GM21360 (cell line): ENCODE data around the gene SLC38A1.
A peak's percentile ranks its signal among the peaks of the same experiment; 100 is the strongest.
"Not testable (repeated sequence)": the region's sequence is repeated elsewhere in the genome, so short reads cannot be mapped to it uniquely, and the experiment has no call there.

ENCODE experiments used
- ATAC-seq: cut with Tn5 transposase; IDR thresholded peaks from one replicate; pipeline ENCODE4 v1.9.1; 2021; ENCODE audit warnings: mild to moderate bottlenecking, moderate library complexity; ENCODE audit not compliant: unreplicated experiment

The SLC38A1 gene

GRCh38 chr12:46268583-46269428, at the start of gene SLC38A1:
Gene SLC38A1 (minus strand): TSS chr12:46269043. CDS start chr12:46239800, 29,243 bp downstream.
- peak; percentile 65 for ATAC-seq

DNA sequence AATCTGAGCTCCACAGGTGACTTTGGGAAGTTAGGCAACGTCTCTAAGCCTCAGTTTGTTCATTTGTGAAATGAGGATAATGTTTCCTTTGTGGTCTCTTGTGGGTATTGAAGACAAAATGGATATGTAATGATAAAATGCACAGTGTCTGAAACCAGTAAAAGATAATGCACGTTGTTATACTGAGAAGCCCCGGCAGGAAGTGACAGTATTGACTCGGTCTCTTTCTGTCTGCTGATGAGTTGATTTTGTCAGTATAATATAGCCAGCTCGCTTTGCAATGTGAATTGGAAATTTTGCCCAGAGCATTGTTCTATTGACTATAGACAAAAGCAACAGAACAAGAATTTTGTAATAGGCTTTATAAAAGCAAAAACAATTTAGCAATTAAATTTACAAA, 49.2 kb upstream of the SLC38A1 start:
- ATAC-seq, result no peak

- no peak for ATAC-seq
These were observed 35.2 kb upstream of the SLC38A1 start for GRCh38 chr12:46304070-46304469.

DNA sequence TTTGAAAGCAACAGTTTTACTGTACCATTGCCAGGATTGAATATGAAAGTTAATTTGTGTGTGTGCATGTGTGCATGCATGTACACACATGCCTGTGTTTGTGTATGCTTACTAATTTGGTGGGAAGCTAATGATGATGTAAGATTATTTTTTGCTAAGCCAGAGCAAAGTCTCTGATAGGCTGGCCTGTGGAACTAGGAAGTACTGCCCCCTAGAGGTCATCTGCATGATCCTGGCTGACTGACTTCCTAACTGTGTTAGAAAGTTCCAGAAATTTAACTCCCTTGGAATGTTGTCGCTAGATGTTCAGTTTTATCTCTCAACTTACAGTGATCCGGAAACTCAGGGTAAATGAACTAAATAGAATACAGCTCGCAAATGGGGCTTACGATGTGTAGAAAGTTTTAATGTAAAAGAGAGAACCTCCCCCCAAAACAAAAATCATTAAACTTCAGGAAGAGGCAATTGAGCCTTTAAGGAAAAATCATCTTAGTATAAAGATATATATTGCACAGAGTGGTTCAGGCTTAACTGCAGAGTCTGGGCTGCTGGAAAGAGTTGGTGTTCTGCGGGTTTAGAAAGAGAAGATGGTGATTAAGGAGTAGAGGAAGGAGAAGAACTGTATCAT, 34.3 kb upstream of the SLC38A1 start:
- ATAC-seq, result no peak

DNA sequence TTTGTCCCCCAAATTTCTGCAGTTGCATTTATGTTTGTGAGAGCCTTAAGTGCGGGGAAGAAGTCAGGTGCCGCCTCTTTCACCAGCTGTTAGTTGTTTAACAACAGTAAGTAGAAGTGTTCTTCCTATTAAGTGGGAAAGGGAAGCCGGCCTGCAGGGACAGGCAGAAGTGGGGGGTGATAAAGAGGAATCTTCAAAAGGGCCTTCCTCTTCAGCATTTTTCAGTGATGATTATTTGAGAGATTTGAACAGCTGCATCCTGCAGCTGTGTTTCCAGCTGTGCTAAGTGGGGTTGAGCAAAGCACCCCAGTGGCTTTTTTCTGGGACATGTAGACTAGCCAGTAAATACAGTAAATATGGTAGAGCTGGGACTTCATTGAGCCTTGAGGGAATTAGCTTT, 32.1 kb upstream of the SLC38A1 start:
- no peak for ATAC-seq

DNA sequence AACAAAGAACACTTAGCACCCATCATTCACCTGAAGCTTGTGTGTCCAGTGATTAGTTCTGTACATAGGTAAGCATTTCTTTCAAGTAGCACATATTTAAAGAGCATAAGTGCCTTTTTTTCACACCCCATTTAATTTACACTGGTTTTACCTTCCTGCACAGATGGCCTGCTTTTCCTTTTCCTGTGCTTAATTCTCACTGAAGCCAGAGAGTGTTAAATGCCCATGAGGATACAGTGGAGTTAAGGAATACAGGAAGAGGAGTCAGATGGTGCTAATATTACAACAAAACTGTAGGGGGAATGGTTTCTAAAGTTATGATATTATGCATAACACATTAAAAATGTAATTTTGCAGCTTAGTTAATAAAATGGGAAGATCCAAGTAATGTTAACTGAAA, 31.0 kb upstream of the SLC38A1 start:
- no peak for ATAC-seq

DNA sequence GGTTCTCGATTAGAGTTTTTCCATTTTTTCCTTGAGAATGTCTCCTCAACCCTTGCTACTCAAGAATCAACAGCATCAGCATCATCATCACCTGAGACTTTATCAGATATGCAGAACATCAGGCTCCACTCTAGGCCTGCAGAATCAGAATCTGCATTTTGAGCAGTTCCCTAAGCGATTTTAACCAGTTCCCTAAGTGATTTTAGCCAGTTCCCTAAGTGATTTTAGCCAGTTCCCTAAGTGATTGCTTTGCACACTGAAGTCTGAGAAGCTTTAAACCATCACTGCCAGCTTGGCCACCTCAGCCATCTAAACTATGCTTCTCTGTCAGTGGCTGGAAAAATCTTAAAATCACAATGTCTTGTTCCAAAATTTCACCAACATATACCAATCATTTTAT, 29.4 kb upstream of the SLC38A1 start:
- ATAC-seq, result no peak

- ATAC-seq, result no peak
These were observed 28.0 kb upstream of the SLC38A1 start for GRCh38 chr12:46296822-46297221.

- ATAC-seq, result no peak
These were observed 24.0 kb upstream of the SLC38A1 start for GRCh38 chr12:46292754-46293402.

DNA sequence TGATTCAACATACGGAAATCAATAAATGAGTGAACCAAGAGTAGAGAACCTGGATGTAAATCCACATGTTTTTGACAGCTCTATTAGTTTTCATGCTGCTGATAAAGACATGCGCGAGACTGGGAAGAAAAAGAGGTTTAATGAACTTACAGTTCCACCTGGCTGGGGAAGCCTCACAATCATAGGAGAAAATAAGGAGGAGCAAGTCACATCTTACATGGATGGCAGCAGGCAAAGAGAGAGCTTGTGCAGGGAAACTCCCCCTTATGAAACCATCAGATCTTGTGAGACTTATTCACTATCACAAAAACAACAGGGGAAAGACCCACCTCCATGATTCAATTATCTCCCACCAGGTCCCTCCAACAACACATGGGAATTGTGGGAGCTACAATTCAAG, 23.1 kb upstream of the SLC38A1 start:
- not testable (repeated sequence) for ATAC-seq

DNA sequence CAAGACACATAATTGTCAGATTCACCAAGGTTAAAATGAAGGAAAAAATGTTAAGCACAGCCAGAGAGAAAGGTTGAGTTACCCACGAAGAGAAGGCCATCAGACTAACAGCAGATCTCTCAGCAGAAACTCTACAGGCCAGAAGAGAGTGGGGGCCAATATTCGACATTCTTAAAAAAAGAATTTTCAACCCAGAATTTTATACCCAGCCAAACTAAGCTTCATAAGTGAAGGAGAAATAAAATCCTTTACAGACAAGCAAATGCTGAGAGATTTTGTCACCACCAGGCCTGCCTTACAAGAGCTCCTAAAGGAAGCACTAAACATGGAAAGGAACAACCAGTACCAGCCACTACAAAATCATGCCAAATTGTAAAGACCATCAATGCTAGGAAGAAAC, 16.3 kb upstream of the SLC38A1 start:
- ATAC-seq, result not testable (repeated sequence)

DNA sequence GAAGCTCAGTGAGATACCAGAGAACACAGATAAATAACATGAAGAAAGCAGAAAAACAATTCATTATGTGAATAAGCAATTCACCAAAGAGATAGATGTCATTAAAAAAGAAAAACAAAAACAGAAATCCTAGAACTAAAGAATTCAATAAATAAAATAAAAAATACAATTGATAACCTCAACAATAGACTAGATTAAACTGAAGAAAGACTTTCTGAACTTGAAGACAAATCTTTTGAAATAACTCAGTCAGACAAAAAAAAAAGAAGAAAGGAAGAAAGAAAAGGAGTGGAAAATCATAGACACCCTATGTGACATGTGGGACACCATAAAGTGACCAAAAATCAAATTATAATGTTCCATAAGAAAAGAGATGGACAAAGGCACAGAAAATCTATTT, 14.0 kb upstream of the SLC38A1 start:
- no peak for ATAC-seq

GRCh38 chr12:46276756-46277155, 7.9 kb upstream of the SLC38A1 start:
- ATAC-seq, result no peak

DNA sequence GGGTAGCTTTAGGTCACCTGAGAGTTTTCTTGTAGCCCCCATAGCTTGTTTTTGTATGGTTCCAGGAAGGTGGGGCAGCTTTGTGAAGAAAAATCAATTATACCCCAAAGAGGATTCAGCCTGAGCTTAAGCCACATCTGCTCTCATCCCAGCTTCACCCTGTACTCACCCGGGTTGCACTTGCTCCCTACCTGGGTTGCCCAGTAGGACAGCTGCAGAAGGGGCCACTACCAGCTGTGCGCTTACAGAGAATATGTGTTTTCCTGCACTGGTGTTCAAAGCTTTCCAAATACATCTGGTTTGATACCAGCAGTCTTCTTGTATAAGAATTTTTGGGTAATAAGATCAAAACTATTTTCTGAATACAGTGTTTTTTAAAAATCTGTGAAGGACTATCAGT, 3.0 kb upstream of the SLC38A1 start:
- ATAC-seq, result no peak

DNA sequence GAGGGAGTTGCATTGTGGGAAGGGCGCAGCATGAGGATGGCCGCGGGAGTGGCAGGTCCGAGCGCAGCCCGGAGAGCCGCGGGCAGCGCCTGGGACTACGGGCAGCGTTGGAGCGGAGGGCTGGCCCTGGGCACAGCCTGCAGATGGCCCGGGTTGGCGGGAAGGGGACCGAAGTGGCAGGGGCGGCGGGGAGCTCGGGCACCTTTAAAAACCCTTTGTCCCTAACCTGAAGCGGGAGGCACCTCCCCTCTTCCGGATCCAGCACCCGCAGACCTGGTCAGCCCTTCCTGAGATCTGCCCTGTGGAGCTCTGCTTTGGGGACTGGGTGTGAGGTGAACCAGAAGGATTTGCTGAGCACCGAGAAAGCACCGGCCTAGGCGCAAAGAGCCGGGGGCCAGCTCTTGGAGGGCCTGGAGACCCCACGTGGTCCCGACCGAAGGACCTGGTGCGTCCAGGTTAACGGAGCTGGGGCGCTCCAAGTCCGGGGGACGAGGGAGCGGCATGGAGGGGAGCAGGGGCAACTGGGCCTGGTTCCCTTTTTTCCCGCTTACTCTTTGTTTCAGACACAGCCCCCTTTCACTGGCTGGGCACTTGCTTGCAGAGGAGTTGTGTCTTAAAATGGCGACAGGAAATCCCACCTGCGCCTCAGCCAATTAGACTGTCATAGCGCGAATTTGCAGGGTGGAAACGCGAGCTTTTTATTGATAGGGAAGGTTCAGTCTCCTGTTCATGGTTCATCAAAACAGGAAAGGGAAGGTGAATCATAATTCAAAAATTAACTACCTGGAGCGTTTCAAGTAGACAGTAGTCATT, 792 bp upstream of the SLC38A1 start:
- ATAC-seq, result peak; percentile 11

GRCh38 chr12:46267825-46268582, 839 bp downstream of the SLC38A1 start:
- no peak for ATAC-seq

DNA sequence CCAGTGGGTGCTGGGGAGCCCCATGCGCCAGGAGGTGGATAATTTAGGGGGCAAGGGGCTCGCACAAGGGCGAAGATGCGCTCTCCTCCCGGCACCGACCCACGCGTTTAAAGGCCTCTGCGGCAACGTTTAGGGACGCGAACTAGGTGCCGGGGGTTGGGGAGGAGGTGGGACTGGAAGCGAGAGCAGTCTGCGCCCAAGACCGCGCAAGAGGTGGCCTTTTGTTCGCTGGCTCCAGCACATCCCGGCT, 1.3 kb downstream of the SLC38A1 start:
- no peak for ATAC-seq

- no peak for ATAC-seq
These were observed 1.8 kb downstream of the SLC38A1 start for GRCh38 chr12:46266869-46267574.

DNA sequence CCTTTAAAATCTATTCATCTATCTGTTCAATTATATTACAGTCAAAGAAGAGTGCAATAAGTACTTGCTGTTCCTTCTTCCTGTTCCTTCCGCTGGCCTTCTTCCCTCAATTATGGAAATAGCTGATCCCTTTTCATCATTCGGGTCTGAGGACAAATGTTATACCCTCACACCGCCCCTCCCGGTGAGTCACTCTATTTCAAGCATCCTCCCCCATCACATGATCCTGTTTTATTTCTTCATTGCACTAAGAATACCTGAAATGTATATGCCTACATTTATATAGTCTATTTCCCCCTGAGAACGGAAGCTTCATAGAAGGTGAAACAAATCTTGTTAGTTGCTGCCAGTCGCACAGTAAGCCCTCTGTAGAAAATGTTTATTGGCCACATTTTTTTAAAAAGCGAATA, 2.5 kb downstream of the SLC38A1 start:
- no peak for ATAC-seq

- ATAC-seq, result no peak
These were observed 3.1 kb downstream of the SLC38A1 start for GRCh38 chr12:46265734-46266133.
